Activated CD4-positive, CD25-positive, alpha-beta regulatory T cell (primary cell): ENCODE results near the gene CIB2.
A peak's percentile ranks its signal among the peaks of the same experiment; 100 is the strongest.

Experiments
- DNase-seq, 4 experiments: peaks; one replicate each; lab custom pipeline; 2025; lab: John Stamatoyannopoulos, UW

The CIB2 gene

DNA sequence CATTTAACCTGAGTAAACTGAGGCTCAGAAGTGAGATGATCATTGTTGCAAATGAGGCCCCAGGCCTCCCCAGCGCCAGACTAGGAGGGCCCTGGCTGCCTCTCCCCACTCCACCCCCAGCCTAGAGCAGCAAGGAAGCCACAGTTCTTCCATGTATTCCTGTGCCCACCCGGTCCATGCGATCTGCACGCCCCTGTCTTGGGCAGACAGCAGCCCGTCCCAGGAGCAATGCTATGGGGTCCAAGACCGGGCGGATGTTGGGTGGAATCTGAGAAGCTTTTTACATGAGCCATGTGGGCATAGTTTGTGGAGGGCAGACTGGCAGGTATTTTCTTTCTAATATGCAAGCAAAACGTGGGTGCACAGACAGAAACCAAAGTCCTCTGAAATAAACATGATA, 23.8 kb downstream of the CIB2 start:
- DNase-seq, result no peak

DNA sequence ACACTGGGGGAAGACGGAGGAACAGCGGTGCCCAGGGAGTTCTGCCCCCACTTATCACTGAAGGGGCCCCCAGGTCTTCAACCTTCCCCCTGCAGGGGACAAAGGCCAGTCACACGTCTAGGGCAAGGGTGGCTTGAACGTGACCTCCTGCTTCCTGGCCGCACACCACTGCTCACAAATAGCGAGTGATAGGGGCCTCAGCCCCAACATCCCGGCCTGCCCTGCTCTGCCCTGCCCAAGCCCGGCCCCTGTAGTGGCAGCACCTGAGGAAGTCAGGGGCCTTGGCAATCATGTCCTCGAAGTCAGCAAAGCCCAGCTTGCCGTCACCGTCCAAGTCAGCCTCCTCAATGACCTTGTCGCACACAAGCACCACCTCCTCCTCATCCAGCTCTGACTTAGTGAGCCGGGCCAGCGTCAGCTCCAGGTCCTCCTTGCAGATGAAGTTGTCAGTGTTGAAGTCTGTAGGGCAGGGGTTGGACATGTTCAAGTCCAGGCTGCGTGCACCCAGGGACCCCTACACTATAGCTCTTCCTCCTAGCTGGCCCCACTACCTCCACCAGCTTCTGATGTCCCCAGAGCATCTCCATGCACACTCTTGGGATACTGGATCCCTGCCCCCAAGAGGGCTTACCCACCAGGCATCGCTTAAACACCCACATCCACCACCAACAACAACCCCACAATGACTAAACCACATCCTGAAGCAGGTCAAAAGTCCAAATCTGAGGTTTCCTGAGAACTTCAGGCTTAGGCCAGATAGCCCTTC, 25.6 kb downstream of the CIB2 start:
- no peak for DNase-seq

DNA sequence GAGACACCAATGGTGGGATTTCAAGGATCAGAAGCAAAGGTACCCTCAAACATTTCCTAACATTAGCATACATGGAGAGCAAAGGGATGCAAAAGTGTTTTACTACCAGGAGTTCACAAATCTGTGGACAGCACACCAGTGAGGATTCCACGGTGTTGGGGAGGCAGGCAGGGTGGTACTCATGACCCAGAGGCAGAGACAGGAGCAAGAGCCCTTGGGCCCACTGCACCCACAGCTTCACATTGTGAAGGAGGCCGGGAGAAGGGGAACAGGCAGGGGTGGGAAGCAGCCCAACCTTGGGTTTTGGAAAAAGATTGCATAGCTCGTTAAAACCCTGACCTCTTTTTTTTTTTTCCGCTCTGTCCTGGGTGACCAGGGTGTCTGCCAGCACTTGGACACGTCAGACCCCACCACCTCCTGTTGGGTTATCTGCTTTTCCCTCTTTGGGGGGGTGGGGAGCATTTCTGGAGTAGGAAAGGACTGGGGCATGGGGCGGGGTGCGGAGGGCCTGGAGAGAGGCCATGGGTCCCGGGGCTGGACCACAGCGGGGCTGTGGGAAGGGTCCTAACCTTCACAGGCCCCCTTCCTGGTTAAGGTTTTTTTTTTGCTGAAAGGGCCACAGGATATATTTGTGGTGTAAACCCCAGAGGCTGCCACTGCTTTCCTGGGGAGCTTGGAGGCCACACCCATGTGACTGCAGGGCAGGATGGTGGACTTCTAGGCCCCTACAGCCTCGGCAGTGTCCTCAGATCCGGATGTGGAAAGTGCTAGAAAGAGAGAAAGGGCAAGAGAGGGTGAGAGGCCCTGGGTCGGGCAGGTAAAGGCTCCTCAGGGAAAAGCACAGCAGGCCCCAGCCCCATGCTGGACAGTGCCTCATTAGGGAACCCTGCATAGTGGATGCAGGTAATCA, 26.4 kb downstream of the CIB2 start:
- DNase-seq, result no peak

DNA sequence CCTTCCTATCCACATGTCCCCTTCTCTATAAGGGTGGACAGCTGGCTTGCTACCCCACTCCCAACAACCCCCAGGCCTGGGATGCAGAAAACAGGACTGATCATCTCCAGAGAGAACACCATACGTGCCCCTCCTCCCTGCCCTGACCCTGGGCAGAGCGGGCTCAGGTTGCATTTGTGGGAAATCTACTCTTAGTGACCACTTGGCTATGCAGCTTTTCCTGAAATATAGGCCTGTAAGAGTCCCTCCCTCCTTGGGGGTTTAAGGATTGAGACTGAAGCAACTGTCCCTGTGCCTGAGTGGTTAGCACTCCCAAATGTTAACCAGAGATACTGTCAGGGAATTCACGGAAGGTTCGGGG, 27.1 kb downstream of the CIB2 start:
- no peak for DNase-seq

DNA sequence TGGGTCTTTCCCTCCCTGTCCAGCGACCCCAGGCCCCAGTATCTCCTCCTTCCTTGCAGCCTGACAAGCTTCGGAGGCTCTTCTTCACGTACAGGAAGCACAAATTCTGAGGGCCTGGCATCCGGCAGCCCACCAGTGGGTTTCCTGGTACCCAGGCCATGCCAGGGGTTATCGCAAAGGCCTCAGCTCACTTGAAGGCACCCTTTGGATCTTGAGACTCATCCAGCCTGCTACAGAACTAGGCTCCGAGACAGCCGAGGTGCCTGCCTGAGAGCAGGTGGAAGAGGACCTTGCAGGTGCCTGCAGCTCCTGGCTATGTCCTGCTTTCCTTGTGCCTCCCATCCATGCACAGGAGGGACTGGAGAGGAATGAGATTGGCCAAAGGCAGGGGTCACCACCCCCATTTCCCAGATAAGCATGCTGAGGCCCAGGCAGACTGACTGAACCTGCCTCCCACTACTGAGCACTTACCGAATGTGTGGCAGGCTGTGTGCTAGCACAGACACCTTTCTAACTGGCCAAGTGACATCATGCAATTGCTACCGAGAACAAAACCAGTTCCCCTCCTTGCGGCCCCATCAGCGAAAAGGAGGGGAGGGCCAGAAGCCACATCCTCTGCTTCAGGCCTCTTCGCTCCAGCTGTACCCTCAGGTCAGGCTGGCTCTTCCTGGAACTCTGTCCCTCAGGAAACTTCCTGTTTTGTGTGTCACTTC, 27.7 kb downstream of the CIB2 start:
- DNase-seq, result peak in 3 of 4 experiments; percentile 22 to 48 (median 24)

DNA sequence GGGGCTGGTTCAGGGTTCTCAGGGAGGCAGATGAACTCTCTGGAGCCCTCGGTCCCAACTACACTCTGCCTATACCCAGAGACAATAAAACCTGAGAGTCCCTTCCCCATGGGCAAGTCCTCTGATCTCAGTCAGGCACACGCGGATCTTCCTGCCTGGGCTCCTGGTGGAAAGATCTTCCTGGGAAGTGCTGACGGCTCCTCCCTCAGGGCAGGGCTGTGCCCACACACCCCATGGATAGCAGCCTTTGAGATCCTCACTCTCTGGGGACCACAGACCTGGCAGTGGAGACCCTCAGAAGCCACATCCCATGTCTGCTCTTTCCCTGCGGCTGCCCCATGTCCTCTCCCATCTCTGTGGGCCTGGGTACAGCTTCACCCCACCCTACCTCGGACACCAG, 28.5 kb downstream of the CIB2 start:
- DNase-seq, result no peak

DNA sequence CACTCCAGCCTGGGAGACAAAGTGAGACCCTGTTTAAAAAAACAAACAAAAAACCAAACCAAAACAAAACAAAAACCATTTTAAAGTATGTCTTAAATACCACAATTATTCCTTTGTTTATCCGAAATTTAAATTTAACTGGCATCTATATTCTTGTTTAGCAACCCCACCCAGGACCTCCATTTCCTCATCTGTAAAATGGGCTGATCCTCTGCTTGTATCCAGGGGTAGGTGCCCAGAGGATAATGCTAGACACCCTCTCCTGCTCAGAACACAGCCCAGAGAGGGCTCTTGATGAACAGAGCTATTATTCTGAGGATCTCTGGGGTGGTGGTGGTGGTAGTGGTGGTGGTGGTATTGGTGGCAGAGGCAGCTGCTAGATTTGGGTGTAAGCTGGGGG, 29.0 kb downstream of the CIB2 start:
- DNase-seq, result no peak

DNA sequence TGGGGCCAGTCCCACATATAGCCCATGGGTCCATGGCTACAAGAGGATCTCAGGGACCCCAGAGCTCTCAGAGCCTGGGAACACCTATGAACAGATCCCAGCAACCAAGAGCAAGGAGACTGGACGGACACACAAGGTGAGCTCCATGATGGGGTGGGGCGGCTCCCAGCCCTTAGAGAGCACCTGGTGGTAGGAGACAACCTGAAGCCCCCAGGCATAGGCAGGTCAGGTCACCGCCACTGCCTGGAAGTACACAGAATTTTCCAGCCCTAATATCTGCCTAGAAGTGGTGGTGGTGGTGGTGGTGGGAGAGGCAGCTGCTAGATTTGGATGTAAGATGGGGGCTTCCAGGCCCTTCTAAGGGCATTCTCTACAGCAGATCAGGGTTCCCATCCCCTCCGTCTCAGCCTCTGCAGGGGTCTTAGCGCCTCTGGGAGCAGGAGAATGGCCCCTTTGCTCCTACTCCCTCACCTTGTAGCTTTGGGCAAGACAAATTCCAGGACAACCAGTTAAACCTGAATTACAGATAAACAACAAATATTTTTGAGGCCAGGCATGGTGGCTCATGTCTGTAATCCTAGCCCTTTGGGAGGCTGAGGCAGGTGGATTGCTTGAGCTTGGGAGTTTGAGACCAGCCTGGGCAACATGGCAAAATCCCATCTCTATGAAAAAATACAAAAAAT, 29.7 kb downstream of the CIB2 start:
- DNase-seq, result no peak

DNA sequence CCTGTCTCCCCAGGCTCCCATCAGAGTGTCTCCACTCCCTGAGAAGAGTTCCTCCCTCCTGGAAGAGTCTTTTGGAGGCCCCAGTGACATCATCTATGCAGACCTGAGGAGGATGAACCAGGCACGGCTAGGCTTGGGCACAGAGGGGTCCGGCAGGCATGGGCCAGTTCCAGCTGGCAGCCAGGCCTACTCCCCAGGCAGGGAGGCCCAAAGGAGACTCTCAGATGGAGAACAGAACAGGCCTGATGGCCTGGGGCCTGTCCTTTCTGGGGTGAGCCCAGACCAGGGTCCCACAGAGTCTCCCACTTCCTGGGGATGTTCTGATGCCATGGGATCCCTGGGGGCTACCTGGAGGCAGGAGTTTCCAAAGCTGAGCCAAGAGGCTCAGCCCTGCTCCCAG, 30.4 kb downstream of the CIB2 start:
- no peak for DNase-seq

DNA sequence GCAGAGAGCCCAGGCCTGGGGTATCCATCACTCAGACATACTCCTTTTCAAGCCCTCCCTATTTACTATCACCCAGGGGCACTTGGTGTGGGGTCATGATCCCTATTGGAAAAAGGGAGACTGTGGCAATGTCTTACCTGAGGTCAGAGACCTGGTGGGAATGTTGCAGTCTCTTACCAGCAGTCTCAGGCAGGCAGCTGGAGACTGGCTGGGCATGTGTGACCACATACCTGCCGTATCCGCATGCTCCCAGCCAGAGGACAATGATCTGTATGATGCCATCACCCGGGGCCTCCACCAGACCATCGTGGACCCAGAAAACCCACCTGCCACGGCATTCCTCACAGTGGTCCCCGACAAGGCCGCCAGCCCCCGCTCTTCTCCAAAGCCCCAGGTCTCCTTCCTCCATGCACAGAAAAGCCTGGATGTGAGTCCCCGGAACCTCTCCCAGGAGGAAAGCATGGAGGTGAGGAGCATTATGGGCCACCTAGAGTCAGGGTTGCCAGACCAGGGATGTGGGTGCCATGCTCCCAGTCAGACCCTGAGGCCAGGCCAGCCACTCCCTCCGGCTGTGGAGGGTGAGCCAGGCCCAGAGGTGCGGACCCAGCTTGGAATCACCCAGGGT, 33.0 kb downstream of the CIB2 start:
- DNase-seq, result no peak

DNA sequence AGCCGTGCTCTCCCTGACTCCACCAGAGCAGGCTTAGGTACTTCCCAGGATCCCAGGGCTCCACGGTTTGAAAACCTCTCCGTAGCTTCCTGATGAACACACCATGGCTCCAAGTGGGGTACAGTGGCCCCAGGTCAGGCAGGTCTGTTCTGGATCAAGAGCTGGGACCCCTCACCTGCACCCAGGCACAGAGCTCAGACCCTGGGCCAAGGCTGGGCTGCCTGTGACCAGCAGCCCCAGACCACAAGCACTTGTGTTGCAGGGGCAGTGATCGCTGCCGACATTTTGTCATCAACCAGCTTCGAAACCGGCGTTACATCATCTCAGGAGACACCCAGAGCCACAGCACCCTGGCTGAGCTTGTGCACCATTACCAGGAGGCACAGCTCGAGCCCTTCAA, 33.6 kb downstream of the CIB2 start:
- no peak for DNase-seq

DNA sequence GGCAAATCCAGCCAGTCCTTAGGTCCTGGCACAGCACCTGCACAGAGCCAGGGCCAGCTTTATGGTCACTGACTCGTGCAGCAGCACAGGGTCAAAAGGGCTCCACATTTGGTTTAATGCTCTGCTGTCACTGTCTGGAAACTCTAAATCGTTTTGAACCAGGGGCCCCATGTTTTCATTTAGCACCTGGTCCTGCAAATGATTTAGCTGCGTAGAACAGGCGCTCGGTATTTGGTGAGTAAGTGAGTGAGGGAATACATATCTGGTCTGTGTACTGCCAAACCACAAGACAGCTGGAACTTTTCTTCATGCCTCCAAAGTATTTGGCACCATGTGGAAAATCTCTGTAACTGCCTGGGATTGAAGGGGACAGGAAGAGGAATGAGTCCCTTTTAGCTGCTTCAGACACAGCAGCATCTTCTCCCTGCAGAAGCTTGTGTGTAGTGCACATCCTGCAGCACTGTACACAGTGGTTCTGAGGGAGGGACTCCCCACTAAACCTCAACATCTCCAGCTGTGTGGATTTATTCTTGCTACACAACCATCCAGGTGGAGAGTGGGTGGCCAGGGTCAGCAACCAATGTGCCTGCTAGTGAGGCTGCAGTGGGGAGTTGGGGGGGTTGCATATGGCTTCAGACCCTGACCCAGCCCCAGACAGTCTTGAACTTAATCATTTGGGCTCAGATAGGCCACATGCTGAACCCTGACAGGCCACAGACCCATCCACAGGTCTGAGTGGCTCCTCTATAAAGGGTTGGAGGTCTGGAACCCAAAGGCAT, 37.8 kb downstream of the CIB2 start:
- no peak for DNase-seq

DNA sequence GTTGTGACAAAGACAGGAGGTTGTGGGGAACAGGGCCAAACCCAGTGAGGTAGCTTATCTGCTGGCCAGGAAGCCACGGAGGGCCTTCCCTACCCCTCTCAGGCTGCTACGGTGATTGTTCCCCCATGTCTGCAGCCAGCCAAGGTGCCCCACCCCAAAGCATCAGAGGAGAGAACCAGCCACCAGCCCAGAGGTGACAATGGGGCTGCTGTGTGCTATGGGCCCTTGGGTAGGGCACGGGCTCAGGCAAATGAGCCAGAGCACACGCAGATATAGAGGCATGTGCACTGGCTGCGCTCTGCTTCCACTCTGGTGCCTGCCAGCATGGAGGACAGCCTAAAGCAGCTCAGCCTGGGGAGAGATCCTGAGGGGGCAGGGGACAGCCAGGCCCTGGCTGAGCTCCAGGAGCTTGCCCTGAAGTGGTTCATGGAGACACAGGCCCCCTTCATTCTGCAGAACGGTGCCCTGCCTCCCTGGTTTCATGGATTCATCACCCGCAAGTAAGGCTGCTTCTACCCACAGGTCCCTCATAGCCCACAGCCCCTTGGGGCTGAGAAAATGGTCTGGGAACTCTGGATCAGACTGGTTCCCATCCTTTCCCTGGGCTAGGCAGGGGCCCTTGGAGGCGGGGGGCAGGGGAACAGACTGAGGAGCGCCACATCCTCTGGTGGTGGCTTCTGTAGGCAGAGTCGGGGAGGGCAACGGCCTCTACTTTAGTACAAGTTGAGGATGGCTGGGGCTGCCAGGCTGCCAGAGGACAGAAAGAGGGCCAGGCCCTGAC, 38.8 kb downstream of the CIB2 start, which contains the start of gene SH2D7:
SH2D7 (plus strand) TSS at position 301 of the 781 bp plus-strand sequence; CDS start at position 325, 24 bp downstream.
- DNase-seq, result no peak

DNA sequence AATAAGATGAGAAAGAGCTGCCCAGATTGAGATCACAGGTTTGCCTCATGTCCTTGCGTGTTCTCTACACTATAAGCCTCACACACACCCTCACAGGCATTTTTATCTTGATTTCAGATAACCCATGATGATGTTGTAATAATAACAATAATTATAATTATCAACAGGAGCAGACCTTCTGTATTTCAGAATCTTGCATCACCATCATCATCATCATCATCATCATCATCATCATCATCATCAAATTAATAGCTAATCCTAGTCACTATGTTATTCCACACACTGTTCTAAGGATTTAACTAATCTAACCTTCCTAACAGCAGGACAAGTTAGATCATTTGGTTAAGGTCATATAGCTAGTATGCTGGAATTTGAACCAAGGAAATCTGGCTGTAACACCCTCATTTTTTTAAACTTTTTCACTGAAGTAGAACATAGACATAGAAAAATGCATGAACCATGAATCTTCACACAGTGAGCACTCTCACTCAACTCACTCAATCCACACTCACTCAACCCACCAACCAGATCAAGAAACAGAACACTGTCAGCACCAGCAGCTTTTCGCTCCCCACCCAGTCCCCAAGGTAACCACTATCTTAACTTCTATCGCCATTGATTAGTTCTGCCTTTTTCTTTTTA, 40.7 kb downstream of the CIB2 start:
- no peak for DNase-seq

DNA sequence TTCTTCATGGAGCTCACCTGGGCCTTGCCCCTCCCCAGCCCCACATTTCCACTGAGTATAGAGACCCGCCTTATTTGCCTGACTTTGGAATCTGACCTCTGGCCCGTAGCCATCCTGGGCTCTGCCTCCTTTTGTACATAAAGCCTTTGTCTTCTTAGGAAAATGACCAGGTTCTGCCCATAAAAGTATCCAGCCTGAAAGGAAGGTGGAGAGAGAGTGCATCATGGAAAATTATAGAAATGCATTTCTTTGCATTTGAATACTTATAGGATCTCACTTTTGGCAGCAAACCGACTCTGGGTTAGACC, 42.5 kb downstream of the CIB2 start:
- DNase-seq, result no peak

DNA sequence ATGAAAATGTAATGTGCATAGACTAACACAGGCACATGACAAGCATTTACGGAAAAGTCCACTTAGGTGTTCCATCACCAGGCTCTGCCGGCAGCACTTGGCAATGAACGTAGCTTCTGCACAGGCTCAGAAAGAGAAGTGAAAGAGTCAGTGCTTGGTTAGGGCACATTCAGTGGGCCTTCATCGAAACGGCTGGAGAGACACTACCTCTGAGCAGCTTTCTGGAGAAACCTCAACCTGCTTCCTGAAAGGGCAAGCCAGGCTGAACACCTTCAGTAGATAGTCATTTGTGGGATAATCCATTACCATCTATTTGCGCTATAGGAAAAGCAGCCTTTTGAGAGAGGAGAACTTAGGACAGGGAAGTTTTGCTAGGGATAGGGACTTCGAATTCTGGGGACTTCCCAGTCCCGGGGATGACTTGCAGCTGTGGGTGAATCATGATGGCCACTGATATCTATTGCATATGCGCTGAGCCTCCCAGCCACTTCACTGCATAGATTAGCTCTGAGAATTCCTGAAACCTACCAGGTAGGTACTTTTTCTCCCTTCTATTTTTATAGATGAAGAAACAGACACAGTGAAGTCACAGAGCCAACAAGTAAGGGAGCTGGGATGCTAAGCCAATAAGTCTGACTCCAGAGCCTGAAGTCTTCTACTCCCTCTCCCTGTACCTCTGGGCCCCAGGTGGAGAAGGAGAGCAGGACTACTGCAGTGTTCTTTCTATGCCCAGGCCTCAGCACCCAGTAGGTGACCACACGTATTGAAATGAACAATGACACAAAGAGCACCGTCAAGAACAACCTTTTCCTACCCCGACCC, 43.1 kb downstream of the CIB2 start:
- DNase-seq, result no peak

DNA sequence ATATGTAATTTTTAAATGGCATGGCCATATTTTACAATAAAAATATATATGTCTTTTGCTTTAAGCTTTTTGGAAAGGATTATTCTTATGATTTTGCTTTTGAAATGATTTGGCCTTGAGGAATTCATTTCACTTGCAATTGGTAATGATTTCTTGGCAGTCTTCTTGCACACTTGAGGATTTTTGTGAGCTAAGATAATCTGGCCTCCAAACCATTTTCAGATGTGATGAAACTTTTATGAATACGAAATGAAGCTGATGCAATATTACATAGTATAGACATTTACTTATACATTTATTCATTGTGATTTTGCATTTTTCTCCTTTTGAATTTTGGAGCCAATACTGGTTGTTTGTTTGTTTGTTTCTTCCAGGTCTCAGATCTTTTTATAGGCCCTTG, 45.3 kb downstream of the CIB2 start:
- DNase-seq, result no peak

DNA sequence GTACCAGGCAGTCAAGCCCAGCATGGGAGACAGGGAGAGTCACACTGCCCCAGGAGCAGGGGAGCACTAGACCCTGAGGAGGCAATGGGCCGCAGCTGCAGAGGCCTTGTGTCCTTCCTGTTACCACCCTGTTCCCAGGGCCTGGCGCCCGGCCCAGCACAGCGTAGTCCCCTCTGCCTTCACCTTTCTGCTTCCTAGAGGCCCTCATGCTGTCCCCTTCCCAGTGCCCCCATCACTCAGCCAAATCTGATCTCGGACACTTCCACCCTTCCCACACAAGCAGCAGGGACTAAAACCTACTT, 46.8 kb downstream of the CIB2 start:
- DNase-seq, result no peak
